ENCODE measurements around the gene TCTN1.

DNA sequence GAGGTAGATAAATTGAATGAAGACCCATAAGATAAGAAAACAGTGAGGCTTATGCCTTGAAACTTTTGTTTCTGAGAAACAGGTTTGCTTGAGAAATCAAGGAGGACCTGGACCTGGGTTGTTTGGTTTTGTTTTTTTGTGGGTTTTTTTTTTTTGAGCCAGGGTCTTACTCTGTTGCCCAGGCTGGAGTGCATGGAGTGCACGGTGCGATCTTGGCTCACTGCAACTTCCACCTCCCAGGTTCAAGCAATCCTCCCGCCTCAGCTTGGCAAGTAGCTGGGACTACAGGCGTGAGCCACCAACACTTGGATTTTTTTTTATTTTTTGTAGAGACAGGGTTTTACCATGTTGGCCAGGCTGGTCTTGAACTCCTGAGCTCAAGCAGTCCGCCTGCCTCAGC lies 21.9 kb upstream of the TCTN1 start:
- TF ChIP-seq, protein P1, sequence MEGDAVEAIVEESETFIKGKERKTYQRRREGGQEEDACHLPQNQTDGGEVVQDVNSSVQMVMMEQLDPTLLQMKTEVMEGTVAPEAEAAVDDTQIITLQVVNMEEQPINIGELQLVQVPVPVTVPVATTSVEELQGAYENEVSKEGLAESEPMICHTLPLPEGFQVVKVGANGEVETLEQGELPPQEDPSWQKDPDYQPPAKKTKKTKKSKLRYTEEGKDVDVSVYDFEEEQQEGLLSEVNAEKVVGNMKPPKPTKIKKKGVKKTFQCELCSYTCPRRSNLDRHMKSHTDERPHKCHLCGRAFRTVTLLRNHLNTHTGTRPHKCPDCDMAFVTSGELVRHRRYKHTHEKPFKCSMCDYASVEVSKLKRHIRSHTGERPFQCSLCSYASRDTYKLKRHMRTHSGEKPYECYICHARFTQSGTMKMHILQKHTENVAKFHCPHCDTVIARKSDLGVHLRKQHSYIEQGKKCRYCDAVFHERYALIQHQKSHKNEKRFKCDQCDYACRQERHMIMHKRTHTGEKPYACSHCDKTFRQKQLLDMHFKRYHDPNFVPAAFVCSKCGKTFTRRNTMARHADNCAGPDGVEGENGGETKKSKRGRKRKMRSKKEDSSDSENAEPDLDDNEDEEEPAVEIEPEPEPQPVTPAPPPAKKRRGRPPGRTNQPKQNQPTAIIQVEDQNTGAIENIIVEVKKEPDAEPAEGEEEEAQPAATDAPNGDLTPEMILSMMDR (conservative IDR thresholded peaks at IDR 0.05), result no peak
- TF ChIP-seq ZFX (IDR thresholded peaks at IDR 0.05), result no peak
